ENCODE data around the gene AFAP1.

The AFAP1 gene

DNA sequence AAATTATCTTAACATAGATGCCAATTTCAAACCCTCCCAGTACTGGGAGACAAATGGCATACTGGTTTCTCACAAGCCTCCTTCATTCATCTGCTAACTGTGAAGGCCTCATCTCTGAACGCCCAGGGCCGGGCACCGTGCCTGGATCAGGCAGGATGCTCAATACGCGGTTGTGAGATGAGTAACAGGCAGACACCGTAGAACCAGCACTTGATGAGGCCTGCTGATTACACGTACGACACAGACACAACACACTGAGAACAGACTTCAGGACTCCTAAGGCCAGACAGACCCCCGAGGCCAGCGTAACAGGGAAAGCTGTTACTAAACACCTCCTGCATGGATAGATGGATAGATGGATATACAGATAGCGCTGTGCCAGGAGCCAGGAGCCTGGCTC, 154.6 kb downstream of the AFAP1 start:
- Mint-ChIP-seq H3K4me1 (ENCODE audit: low read depth) (peaks cover 44% of the 10 kb centered on the region), H3K36me3 (ENCODE audit: low read depth) (peaks cover 34% of the 10 kb centered on the region), H3K9me3 (no peaks in the 10 kb centered on the region), H3K27me3 (no peaks in the 10 kb centered on the region), H3K27ac (peak overlapping the region; percentile 77), H3K4me3 (no peak overlapping the region)
- DNase-seq: no peak

DNA sequence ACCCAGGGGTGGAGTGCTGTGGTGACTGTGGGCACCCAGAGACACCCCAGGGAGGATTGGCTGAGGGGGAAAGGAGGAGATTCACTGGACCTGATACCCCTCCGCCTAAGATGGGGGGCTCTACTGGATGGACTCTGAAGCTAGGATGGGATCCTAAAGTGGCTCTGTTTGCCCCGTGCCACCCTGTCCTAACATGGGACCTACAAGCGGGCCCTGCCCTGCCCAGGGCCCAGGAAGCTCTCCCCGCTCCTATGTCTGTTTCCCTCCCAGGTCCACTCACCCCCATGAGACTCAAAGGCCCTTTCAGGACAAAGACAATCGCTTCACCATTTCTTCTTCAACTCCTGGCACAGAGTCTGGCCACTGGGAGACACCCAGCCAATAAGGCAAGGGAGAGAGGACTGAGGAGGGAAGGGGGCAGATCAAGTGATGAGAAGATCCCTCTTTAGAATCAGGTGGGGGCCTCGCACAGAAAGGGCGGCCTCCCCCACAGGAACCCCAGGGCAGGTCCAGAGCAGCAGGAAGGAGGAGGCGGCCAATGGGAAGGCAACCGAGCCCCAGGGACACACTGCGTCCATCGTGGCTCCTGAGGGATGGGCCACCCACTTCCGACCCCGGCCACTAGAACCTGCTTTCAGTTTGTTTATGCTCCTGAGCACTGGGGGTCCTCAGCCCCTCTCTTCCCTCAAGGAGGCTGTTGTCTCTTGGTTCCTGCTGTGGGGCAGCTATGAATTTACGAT, 155.4 kb downstream of the AFAP1 start:
- Mint-ChIP-seq H3K27me3 (no peaks in the 10 kb centered on the region), H3K4me3 (no peak overlapping the region), H3K27ac (peak overlapping the region; percentile 62), H3K4me1 (ENCODE audit: low read depth) (peaks cover 51% of the 10 kb centered on the region), H3K36me3 (ENCODE audit: low read depth) (peaks cover 35% of the 10 kb centered on the region), H3K9me3 (no peaks in the 10 kb centered on the region)
- no peak for DNase-seq

DNA sequence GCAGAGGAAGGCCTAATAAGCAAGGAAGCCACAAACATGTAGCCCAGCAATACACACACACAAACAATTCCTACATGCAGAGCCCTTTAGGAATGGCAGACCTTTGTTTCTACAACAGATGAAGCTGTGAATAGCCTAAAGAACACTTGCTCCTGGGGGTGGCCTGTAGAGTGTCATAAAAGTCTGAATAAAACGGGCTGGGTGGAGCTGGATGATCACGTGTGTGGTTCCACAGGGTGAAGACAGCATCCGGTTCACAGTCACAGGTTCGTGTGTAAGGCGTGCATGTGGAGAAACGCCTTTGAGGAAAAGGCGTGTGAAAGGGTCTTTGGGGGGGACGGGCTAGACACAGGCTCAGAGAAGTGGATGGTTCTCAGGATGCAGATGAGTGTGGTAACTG, 156.1 kb downstream of the AFAP1 start:
- Mint-ChIP-seq H3K4me1 (ENCODE audit: low read depth) (peaks cover 59% of the 10 kb centered on the region), H3K27ac (peak overlapping the region; percentile 62), H3K9me3 (no peaks in the 10 kb centered on the region), H3K27me3 (no peaks in the 10 kb centered on the region), H3K36me3 (ENCODE audit: low read depth) (peaks cover 40% of the 10 kb centered on the region), H3K4me3 (no peak overlapping the region)
- no peak for DNase-seq

DNA sequence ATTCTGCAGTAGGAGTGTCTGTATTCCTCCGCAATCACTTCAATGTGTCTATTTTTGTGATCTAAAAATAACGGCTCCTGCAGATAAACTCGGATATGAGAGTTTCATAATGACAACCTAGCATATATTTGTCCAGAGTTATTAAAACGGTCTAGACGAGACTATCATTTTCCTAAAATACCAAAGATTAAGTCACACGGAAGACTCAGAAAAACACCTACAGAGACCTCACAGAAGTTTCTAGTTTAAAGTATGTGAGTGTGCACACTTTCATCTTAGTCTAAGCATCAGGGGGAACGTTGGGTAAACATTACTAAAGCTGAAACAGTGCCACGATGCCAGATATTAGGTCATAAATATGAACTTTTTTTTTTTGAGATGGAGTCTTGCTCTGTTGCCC, 156.9 kb downstream of the AFAP1 start:
- no peaks in the 10 kb centered on the region for H3K27me3 Mint-ChIP-seq
- peaks cover 47% of the 10 kb centered on the region for H3K36me3 Mint-ChIP-seq (ENCODE audit: low read depth)
- H3K4me3 Mint-ChIP-seq: no peak overlapping the region
- H3K27ac Mint-ChIP-seq: peak overlapping the region; percentile 62
- H3K4me1 Mint-ChIP-seq (ENCODE audit: low read depth): peaks cover 63% of the 10 kb centered on the region
- H3K9me3 Mint-ChIP-seq: no peaks in the 10 kb centered on the region
- DNase-seq: no peak

DNA sequence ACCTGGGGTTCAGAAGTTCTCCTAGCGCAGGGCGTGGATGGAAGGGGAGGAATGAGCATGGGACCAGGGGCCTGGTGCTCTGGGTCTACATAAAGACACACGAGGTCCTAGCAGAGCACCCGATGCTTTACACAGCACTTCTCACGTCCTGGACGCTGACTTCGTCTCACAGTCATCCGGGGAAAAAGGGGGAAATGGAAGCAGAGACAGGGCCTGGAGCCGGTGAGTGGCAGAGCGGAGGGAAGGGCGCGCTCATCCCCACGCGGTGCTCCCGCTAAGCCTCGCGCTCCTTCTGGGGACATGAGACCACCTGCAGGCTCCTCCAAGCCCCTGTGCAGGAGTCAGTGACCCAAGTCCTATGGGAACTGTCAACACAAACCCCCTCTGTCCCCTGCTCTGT, 157.7 kb downstream of the AFAP1 start:
- no peak for DNase-seq
- Mint-ChIP-seq H3K27ac (peak overlapping the region; percentile 96), H3K4me1 (ENCODE audit: low read depth) (peaks cover 64% of the 10 kb centered on the region), H3K4me3 (peak overlapping the region; percentile 16), H3K9me3 (no peaks in the 10 kb centered on the region), H3K27me3 (no peaks in the 10 kb centered on the region), H3K36me3 (ENCODE audit: low read depth) (peaks cover 54% of the 10 kb centered on the region)

DNA sequence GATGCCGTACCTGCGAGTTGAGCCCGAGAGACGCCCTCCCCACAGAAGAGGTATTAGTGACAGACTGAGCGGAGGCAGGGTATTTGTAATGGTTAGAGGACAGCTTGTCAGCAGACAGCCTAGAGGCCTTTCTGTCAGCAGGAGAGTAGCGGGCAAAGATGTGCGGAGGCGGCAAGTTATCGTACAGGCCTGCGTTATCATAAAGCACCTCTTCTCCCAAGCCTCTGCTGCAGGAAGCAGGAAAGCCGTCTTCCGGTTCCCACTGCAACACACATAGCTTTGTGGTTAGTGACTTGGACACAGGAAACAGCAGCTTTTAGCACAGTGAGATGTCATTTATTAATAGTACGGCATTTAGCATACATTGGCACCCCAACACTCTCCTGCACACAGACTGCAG, 158.3 kb downstream of the AFAP1 start:
- Mint-ChIP-seq H3K4me3 (peak overlapping the region; percentile 16), H3K27ac (peak overlapping the region; percentile 96), H3K4me1 (ENCODE audit: low read depth) (peaks cover 64% of the 10 kb centered on the region), H3K36me3 (ENCODE audit: low read depth) (peaks cover 58% of the 10 kb centered on the region), H3K9me3 (no peaks in the 10 kb centered on the region), H3K27me3 (no peaks in the 10 kb centered on the region)
- peak; percentile 60 for DNase-seq

DNA sequence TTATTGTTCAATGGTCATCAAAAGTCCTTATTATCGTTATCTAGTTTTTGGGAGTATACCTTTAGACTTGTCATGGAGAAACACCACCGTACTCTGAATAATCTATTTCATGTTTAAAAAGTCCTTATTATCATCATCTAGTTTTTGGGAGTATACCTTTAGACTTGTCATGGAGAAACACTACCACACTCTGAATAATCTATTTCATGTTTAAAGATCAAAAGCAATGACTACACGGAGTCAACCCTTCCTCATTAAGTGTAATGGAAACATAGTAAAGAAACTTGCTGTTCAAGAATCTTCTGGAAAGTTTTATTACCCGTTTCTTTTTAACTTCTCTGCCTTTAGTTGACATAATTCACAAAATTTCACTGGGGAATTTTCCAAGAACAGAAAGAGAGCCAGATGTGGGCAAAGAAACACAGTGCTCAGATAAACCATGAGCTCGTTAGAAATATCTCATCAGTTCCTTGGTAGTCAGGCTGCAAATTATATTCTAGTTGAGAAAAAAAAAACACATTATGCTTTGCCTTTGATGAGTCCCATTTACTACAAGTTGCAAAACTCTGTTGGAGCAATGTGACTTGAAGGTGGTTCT, 158.8 kb downstream of the AFAP1 start:
- Mint-ChIP-seq H3K27ac (peak overlapping the region; percentile 96), H3K27me3 (no peaks in the 10 kb centered on the region), H3K4me1 (ENCODE audit: low read depth) (peaks cover 64% of the 10 kb centered on the region), H3K4me3 (peak overlapping the region; percentile 16), H3K9me3 (no peaks in the 10 kb centered on the region), H3K36me3 (ENCODE audit: low read depth) (peaks cover 57% of the 10 kb centered on the region)
- no peak for DNase-seq

DNA sequence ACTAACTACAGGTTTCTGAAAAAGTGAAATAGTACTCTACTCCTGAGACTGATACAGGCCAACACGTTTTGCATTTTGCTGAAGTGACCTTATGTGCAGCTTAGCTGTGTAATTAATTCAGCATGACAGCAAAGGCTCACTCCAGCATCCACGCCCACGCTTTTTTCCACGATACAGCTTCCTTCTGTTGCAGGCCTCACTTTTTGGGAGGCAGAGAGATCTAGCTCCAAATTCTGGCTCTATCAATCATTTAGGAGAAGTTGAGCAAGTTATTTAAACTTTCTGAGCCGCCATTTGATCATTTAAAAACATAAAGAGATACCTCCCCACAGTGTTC, 160.3 kb downstream of the AFAP1 start:
- DNase-seq: no peak
- H3K9me3 Mint-ChIP-seq: no peaks in the 10 kb centered on the region
- H3K4me1 Mint-ChIP-seq (ENCODE audit: low read depth): peaks cover 56% of the 10 kb centered on the region
- no peaks in the 10 kb centered on the region for H3K27me3 Mint-ChIP-seq
- peak overlapping the region; percentile 58 for H3K27ac Mint-ChIP-seq
- peaks cover 53% of the 10 kb centered on the region for H3K36me3 Mint-ChIP-seq (ENCODE audit: low read depth)
- no peak overlapping the region for H3K4me3 Mint-ChIP-seq

DNA sequence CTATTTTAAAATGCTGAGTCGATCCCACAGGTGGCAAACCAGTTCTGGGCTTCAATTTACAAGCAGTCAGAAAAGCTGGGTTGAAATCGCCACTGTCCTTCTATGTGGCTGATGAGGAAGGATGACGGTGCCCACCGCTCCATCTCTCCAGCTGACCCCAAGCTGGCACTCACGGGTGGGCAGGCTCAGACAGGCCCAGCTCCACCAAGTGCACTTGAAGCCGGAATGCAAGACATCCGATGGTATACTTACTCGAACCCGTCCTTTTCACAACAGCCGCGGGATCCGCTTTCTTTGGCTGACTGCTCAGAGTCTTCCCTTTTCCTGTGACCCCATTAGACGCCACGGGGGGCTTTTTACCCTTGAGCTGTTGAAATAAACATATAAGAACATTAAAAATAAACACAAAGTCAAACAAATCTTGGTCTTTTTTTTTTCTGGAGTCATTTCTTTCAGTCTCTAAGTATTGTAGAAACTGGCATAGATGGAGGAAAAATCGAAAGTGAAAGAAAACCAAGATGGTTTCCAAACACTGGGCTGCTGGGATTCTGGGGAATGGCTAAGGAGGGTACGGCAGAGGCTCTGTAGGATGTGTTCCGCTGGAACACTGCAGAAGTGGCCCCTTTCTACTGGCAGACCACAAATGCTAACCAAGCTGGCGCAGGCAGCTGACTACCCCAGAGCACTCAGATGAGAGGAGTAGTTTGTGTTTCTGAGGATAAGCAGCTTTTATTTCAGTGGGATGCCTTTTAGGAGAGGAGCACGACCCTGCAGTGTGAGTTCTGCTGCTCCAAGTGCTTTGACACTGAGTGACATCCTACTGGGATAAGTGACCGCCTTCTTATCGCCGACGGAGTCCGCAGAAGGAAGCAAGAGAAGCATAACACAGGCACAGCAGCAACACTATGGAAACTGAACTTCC, 160.9 kb downstream of the AFAP1 start:
- DNase-seq: no peak
- H3K9me3 Mint-ChIP-seq: no peaks in the 10 kb centered on the region
- peak overlapping the region; percentile 58 for H3K27ac Mint-ChIP-seq
- H3K27me3 Mint-ChIP-seq: no peaks in the 10 kb centered on the region
- no peak overlapping the region for H3K4me3 Mint-ChIP-seq
- peaks cover 56% of the 10 kb centered on the region for H3K36me3 Mint-ChIP-seq (ENCODE audit: low read depth)
- peaks cover 54% of the 10 kb centered on the region for H3K4me1 Mint-ChIP-seq (ENCODE audit: low read depth)

DNA sequence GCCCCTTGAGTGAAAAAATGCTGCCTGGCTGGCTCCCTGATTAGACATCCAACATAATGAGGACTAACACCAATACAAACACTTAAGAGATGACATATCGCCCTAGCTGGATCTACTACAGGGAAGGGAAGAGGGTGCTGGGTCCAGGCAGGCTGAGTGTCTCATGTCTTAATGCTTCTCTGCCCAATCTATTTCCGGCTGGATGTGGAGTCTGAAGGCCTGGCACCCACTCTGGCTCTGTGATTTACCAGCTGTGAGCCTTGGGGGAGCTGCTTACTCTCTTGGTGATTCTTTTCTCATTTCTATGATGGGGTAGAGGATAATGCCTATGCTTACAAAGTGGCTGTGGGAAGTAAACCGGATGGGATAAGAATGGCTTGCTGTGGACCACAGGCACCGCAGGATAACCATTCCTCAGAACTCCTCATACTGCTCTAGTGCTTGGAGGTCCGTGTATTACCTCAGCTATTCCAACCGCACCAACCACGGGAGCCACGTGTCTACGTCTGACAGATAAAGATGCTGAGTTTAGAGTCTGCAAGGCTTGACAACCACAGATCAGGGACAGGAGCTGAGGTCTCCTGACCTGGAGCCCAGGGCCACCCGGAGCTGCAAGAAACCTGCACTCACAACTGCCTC, 161.7 kb downstream of the AFAP1 start:
- peak overlapping the region; percentile 11 for H3K27ac Mint-ChIP-seq
- DNase-seq: no peak
- H3K9me3 Mint-ChIP-seq: no peaks in the 10 kb centered on the region
- peaks cover 59% of the 10 kb centered on the region for H3K36me3 Mint-ChIP-seq (ENCODE audit: low read depth)
- H3K27me3 Mint-ChIP-seq: no peaks in the 10 kb centered on the region
- H3K4me3 Mint-ChIP-seq: no peak overlapping the region
- peaks cover 48% of the 10 kb centered on the region for H3K4me1 Mint-ChIP-seq (ENCODE audit: low read depth)

DNA sequence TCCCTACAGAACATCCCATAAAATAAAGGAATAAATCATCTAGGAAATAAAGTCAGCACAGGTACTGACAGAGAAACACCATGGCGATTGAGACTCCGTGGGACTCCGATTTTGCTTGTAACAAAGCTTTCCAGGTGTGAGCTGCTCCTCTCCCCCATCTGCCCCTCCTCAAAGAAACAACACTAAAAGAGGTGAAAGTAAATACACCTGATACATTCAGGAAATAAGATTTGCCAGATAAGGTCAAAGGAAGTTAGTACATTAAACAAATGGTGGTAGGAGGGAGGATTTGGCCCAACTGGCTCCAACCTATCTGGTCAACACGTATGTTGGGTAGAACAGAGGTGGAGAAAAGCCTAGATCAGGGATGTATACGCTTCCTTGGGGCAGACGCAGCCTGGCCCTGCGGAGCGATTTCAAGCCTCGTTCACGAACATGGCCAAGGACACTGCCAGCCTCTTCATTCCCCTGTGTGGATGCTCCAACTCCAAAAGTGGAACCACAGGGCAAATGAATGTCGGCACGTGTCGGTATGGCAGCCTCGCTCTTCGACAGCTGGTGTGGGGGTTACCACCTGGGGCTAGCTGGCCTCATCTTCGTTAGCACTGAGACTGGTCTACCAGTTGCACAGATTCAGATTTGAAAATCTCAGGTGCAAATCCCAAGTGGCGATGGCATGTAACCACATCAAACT, 162.5 kb downstream of the AFAP1 start:
- Mint-ChIP-seq H3K4me1 (ENCODE audit: low read depth) (peaks cover 45% of the 10 kb centered on the region), H3K27ac (no peak overlapping the region), H3K27me3 (no peaks in the 10 kb centered on the region), H3K36me3 (ENCODE audit: low read depth) (peaks cover 64% of the 10 kb centered on the region), H3K9me3 (no peaks in the 10 kb centered on the region), H3K4me3 (no peak overlapping the region)
- no peak for DNase-seq

DNA sequence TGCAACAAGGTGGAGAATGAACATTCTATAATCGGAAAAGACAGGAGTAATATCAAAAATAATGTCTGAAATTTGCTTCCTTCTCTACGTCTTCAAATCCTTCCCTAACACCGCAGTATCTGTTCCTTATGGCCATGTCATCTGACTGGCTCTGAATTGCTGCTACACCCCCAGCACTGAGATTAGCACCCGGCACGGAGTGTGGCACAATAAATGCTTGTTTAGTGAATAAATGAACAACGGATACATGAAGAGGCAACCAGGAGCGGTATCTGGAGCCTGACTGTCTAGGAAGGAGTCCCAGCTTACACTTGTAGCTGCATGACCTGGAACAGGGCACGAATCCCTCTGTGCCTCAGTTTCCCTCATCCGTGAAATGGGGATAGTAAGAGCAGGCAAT, 164.3 kb downstream of the AFAP1 start:
- H3K27ac Mint-ChIP-seq: no peak overlapping the region
- H3K9me3 Mint-ChIP-seq: no peaks in the 10 kb centered on the region
- peaks cover 76% of the 10 kb centered on the region for H3K36me3 Mint-ChIP-seq (ENCODE audit: low read depth)

DNA sequence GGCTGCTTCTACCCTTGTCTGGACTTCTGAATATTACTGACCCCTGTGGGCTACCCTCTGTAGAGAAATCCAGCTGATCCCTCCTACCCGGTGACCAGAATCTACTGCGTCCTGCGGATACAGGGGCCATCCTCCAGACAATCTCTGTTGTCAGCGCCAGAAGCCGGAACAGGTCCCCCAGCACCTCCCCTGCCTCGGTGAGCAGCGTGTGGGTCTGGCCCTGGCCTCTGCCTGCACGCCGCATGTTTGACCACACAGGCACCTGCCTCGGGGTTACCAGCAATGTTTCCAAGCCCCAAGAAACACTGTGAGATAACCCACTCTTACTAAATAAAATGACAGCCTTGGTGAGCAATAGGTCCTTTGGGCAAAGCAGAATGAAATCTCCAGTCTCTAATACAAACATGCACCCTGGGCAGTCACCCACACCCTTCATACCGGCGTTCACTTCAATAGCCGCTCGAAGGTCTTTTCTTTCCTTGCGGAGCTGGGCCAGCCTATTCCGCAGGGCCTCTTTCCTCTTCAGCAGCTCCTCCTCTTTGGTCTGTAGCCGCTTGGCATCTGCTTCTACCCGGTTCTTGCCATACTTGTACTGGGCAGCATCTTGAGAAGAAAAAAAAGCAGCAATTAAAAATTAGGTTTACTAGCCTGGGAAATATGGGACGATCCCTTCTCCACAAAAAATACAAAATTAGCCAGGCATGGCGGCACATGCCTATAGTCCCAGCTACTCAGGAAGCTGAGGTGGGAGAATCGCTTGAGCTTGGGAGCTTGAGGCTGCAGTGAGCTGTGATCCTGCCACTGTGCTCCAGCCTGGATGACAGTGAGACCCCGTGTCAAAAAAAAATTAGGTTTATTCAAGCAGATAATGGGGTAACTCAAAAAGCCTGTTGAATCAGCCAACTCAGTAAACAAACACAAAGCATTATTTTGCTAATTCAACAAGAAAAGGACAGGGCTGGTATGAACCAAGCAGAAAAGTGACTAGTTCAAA, 165.1 kb downstream of the AFAP1 start:
- H3K9me3 Mint-ChIP-seq: no peaks in the 10 kb centered on the region
- H3K27ac Mint-ChIP-seq: no peak overlapping the region
- H3K4me3 Mint-ChIP-seq: no peak overlapping the region
- DNase-seq: no peak
- H3K27me3 Mint-ChIP-seq: no peaks in the 10 kb centered on the region
- H3K4me1 Mint-ChIP-seq (ENCODE audit: low read depth): peaks cover 46% of the 10 kb centered on the region
- H3K36me3 Mint-ChIP-seq (ENCODE audit: low read depth): peaks cover 81% of the 10 kb centered on the region

More for the DNA sequence above, 164.3 kb downstream of the AFAP1 start:
- no peaks in the 10 kb centered on the region for H3K27me3 Mint-ChIP-seq
- H3K4me3 Mint-ChIP-seq: no peak overlapping the region
- DNase-seq: no peak
- H3K4me1 Mint-ChIP-seq (ENCODE audit: low read depth): peaks cover 44% of the 10 kb centered on the region
